GM03348 (cell line): Measurements from ENCODE around the gene WDFY1.

Experiments
- DNase-seq: peaks from one replicate; pipeline ENCODE4 v3.0.0; 2012; ENCODE audit warnings: low spot score

WDFY1 gene

DNA sequence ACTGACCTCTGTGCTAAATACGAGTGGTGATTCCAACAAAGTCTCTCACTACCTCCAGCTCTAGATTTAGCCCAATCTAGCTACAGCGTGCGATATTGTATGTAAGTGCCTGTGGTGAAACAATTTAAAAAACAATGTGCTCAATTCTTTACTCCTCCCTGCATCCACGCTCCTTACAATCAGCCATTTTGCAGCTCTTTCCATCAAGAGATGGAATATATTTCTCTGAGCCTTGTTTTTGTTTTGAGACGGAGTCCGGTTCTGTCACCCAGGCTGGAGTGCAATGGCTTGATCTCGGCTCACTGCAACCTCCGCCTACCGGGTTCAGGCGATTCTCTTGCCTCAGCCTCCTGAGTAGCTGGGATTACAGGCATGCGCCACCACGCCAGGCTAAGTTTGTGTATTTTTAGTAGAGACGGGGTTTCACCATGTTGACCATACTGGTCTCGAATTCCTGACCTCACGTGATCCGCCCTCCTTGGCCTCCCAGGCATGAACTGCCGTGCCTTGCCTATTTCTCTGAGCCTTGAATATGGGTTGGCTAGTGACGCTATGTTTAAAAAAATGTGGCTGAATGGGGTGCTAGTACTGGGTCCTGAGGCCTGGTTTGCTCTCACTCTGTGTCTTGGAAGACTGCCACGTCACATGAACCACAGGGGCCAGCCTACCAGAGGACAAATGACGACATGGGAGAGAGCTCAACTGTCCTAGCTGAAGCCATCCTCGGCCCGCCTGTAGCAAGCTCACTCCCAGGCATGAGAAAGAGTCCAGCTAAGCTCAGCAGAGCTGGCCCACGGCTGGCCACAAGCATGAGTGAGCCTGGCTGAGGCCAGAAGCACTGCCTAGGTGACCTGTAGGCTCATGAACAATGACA, 14.8 kb downstream of the WDFY1 start:
- no peak for DNase-seq

- no peak for DNase-seq
Observed at GRCh38 chr2:223929571-223930102, 15.5 kb downstream of the WDFY1 start.

DNA sequence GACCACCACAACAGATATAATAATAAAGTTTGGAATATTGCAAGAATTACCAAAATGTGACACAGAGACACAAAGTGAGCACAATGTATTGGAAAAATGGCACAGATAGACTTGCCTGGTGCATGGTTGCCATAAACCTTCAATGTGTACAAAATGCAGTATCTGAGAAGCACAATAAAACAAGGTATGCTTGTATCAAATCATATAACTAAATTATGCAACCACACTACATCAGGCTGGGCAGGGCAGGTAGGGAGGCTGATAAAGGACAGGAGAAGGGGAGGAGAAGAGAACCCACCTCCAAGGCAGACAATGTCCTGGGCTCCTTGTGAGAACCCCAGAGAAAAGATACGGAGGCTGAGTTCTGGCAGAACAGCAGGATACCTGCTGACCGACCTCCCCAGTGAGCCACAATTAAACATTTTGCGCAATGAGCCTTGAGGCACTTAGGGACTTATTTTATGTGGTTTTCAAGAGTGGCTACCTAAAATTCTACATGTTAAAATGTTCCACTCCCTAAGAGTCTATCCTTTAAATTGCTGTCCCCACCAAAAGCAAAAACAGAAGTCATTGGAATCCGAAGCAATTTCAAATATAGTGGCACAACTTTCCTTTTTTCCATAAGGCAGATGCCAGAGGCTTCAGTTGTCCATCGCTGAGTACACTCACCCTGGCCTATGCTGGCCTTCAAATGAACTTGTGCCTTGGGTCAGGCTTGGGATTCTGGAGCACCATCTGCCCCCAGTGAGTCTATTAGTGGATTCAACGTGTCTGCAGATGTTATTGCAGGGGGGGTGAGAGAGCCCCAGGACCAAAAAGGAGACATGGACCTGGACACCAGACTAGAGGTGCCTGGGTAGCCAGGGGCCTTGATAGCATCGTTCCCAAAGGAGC, 16.8 kb downstream of the WDFY1 start:
- no peak for DNase-seq

- no peak for DNase-seq
Observed at GRCh38 chr2:223925106-223925505, 20.0 kb downstream of the WDFY1 start.

- no peak for DNase-seq
Observed at GRCh38 chr2:223923976-223924375, 21.2 kb downstream of the WDFY1 start.

DNA sequence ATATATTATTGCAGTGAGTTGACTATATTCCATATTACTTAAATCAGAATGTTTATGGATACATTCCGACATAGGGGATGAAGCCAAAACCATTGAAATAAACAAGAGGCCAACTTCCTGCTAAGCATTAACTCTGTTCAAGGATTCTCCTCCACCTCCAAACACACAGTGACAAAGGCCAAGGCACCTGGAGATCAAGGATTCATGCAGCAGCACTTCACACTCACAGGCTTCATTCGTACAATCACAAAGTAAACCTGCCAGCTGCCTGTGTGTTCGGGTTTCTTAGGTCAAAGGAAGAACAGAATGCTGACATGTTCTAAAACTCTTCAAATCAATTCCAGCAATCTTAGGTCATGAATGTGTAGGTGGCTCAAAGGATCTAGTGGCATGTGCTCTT, 22.8 kb downstream of the WDFY1 start:
- DNase-seq, result no peak

GRCh38 chr2:223921204-223921603, 23.9 kb downstream of the WDFY1 start:
- DNase-seq, result no peak

DNA sequence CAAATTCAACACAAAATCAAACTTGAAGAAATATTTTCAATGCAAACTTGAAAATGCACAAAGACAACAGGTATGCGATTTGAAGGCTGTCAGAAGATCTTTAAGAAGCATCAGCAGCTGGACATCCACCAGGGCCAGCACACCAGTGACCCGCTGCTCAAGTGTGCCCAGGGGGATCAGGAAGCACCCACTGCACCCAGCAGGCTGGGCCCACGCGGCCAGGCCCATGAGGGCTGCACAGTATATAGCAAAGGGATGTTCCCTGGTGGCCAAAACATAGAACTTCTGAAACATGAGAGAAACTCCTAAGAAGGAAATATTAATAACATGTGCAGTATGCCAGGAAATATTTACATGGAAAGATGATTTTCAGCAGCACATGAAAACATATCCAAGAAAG, 25.0 kb downstream of the WDFY1 start:
- DNase-seq, result no peak

DNA sequence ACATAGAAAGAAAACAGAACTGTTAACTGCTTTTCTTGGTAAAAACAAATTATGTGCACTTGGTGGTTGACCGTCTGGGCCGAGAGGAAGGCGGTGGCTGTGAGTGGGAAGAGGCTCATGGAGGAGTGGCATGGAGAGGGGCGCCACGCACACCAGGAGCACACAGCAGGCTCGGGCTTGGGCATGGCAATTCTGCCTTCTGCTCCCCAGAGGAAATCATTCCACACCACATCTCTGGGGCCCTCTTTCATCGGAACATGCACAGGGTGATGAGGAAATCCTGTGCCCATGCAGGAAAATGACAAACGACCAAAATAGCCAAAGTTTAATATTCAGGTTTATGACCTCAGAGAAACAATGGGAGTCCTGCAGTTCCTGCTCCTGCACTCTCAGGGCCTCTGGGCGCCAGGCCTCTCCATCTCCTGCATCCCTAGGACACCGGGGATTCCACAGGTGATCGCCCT, 26.4 kb downstream of the WDFY1 start:
- no peak for DNase-seq

DNA sequence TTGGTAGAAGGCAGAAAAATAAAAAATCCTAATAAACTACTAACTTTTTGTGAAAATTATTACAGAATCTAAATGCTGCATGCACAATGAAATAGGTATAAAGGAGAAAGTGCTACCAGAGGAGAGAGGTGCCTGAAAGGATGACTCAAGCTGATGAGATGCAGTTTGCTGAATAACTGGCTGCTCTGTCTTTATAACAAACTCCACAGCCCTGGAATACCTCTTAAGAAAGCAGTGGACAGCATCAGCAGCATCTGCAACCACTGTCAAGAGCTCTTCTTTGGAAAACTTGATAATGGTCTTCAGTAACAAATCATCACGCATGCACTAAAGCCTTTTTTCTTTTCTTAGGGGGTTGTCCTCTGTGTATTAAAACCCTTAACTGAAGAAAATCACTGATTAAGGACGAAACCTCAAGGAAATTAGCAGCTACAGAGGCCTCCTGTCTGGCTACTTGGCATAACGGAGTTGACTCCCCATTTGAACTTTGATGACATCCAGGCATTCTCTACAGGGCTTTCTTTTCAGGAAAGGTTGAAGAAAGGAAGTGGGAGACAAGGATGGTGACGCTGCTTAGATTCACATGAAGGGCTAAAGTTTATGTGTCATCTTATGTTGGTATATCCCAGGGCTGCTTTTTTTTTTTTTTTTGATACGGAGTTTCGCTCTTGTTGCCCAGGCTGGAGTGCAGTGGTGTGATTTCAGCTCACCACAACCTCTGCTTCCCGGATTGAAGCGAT, 28.8 kb downstream of the WDFY1 start:
- no peak for DNase-seq

- DNase-seq, result no peak
Observed at GRCh38 chr2:223915071-223915470, 30.1 kb downstream of the WDFY1 start.

DNA sequence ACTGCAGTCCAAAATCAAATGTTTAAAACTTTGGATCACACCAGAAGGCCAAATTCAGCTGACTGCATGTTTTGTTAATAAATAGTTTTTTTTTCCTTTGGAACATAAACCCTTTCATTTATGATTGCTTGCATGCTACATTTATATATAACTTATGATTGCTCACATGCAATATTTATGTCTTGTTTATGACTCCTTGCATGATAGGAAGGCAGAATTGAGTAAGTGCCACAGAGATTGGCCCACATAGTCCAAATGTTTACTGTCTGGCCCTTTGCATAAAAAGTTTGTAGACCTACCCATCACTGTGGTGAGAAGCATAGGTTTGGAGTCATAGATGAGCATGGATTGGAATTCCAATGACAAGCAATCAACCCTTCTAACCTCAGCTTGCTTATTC, 30.8 kb downstream of the WDFY1 start:
- no peak for DNase-seq

DNA sequence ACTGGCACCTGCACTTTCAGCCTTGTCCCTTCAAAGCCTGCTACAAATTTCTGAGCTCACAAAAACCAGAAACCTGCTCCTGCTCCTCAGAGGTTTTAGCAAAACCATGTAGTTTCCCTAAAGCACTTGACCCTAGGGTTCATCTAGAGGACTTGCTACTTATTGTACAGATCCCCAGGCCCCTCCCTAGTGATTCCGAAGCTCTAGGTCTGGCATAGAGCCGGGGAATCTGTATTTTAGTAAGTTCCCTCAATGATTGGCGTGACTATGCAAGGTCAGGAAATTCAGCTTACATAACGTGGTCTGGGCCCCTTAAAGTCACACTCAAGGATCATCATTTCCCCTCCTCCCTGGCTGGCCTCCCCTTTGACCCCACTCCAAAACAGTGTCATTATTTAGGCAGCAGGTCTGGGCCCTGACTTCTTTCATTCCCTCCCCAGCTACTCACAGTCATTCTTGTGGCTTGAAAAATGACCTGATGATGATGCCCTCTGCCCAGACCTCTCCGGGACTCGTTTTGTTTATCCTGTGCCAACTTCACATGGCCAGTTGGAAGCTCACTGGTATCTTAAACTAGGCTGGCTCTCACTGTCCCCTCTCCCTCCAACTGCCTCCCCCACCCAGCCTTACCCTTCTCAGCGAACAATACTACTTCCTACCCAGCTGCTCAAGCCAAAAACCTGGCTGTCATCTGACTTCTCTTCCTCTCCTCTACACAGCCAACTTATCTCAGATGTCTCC, 36.0 kb downstream of the WDFY1 start:
- DNase-seq, result no peak

- DNase-seq, result no peak
Observed at GRCh38 chr2:223908304-223908998, 36.7 kb downstream of the WDFY1 start.

DNA sequence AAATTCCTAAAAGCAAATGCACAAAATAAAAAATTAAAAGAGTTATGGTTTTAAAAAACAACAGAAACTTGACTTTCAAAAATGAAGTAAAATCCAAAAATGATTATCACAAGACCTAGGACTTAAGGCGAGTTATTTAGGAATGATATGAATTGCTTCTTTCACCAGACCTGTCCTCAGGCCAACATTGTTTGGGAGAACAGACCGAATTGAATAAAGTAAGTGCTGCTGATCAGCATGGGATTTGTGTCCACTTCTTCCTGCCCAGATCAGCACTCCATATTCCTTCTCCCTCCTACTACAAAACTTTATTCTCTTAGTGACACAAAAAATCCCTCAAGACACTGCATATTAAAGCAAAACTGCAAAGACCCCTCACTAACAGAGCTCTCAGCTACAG, 39.1 kb downstream of the WDFY1 start:
- DNase-seq, result no peak

- no peak for DNase-seq
Observed at GRCh38 chr2:223901854-223902253, 43.3 kb downstream of the WDFY1 start.

- DNase-seq, result no peak
Observed at GRCh38 chr2:223901311-223901710, 43.8 kb downstream of the WDFY1 start.

- no peak for DNase-seq
Observed at GRCh38 chr2:223900531-223900930, 44.6 kb downstream of the WDFY1 start.

DNA sequence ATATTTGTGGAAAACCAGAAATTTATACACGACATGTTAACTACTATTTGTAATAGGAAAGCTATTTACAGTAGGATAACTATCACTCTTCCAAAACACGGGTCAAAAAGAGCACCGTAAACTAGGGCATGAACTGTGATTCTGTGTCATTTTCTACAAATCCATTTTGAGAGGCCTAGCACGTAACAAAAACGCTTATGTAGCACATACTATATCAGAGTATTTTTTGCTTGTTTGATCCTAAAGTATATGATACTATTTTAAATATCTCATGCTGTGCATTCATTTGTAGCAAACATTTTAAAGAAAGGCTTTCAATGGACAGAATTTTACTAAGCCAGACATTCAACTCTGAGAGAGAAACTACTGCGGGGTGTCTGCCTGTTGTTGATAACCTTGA, 45.1 kb downstream of the WDFY1 start:
- no peak for DNase-seq

GRCh38 chr2:223897669-223898330, 47.3 kb downstream of the WDFY1 start:
- no peak for DNase-seq
